HL-60/S4 (cell line): ENCODE measurements around the gene KRT86.

ENCODE experiments used
- in situ Hi-C: fragments of 300-500 bp; cut with MboI; formaldehyde crosslinking; loops from 2 replicates; pipeline ENCODE4 v1.14.3; 2022; ENCODE audit warnings: low sequenced_read_pairs

The KRT86 gene

GRCh38 chr12:52352951-52353350, 78.5 kb downstream of the KRT86 start:
- in situ Hi-C loops = no loop called here

- in situ Hi-C loops = no loop called here
Observed at GRCh38 chr12:52353766-52354165, 79.3 kb downstream of the KRT86 start.

- in situ Hi-C loops = no loop called here
Observed at GRCh38 chr12:52354200-52354599, 79.8 kb downstream of the KRT86 start.

- in situ Hi-C loops = no loop called here
Observed at GRCh38 chr12:52355176-52355575, 80.7 kb downstream of the KRT86 start.

DNA sequence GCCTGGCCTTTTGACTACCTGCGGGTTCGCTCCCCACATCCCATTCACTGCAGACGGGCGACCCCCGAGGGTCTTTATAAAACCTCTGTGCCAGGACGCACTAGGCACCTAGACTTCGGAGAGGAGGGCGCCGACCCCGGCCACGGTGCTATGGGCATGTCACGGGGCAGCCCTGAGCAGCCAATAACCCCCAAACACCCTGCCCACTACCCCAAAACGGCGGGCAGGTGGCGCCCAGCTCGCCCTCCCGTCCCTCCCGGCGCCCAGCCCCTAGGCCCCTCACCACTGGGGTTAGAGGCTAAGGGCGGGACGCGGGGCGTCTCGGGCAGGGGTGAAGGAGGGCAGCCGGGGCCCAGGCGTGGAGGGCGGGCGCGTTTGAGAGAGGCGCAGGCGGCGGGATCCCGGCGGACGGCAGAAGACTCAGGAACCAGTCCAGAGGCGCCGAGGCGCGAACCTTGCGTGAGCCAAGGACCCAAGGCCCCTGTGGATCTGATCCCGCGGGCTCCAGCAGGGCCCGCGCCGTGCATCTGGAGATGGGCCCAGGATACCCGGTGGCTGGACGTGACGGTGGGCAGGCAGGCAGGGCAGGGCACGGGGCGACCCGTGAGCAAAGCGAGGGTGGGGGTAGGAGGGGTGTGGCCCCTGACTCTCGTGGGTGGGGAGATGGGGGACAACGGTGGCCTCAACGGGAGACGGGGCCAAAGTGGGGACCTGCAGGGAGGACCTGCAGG, 81.8 kb downstream of the KRT86 start:
- in situ Hi-C loops = no loop called here

DNA sequence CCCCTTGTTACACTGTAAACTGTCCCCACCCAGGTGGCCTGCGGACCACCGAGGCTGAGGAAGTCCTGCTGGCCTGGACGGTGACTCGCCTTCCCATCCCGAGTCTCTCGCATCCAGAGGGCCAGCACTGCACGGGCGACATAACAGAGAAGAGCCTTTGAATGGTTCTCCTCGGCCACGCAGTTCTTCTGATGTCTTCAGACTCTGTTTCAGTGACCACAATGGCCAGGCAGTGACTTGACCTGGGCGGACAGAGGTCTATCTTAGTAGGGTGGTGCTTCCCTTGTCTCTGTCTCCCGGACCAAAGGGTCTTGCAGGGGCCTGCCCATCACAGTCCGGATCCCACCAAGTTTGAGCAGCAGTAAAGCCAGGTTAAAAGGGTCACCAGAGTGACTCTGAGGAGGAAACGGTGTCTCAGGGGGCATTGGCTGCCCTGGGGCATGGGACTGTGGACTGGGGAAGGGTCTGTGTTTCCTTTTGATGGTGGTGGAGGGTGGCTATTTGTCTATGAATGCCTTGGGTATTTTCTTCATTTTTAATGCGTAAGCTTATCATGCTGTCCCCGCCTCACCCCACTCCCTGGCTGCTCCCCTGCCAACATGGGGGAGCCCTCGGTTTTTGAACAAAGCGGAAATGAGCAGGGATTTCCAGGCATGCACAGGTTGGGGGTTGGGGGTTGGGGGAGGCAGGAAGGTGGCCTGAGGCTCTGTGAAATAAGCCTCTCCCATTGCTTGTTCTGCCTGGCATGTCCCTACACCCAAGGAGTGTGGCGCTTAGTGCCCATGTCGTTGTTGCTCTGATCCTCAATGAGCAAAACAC, 82.5 kb downstream of the KRT86 start:
- in situ Hi-C loops = no loop called here
